ENCODE results near the gene CD52. TPM values are rescaled to one million over a fixed set of nuclear protein-coding genes. Genes with fewer than 3 reads are reported as not detected.

The CD52 gene
- total RNA-seq, 1 experiment from 2014 or later = 735 TPM

DNA sequence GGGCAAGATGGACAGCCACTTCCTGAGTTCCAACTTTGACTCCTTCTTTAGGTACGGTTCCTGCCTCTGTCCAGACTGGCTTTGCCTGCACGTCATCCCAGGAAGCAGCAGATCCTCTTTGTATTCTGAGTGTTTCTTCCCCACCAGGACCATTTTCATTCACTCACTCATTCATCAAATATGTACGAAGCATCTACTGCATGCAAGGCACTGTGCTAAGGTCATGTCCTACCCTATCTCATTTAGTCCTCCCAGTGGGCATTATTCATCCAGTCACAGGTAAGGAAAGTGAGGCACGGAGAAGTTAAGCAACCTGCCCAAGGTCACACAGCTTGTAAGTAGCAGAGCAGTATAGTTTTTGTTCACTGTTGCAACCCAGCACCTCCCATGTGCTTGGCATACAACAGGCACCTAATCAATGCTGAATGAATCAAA is 22.3 kb downstream of the CD52 start:
- Histone ChIP-seq H3K27ac (ENCODE audit: low read length) (no peak overlapping the region), H3K4me1 (ENCODE audit: low read length) (peaks cover 18% of the 10 kb centered on the region), H3K9ac (ENCODE audit: low read length) (no peak overlapping the region), H3K79me2 (ENCODE audit: low read length) (no peaks in the 10 kb centered on the region), H4K20me1 (ENCODE audit: insufficient read depth, low read depth, low read length) (no peaks in the 10 kb centered on the region), H3K4me3 (ENCODE audit: low read length) (no peak overlapping the region), H3K9me3 (ENCODE audit: low read length) (no peaks in the 10 kb centered on the region), H3K9me2 (replicated peaks; ENCODE audit: insufficient read depth, low read length) (no peaks in the 10 kb centered on the region), H2AFZ (ENCODE audit: low read length) (no peak overlapping the region), H3K27me3 (ENCODE audit: low read length) (no peaks in the 10 kb centered on the region), H3K4me2 (ENCODE audit: low read depth, low read length, poor library complexity, severe bottlenecking) (no peak overlapping the region), H3K36me3 (ENCODE audit: insufficient read depth, low read length) (no peaks in the 10 kb centered on the region)
- no peak for DNase-seq

DNA sequence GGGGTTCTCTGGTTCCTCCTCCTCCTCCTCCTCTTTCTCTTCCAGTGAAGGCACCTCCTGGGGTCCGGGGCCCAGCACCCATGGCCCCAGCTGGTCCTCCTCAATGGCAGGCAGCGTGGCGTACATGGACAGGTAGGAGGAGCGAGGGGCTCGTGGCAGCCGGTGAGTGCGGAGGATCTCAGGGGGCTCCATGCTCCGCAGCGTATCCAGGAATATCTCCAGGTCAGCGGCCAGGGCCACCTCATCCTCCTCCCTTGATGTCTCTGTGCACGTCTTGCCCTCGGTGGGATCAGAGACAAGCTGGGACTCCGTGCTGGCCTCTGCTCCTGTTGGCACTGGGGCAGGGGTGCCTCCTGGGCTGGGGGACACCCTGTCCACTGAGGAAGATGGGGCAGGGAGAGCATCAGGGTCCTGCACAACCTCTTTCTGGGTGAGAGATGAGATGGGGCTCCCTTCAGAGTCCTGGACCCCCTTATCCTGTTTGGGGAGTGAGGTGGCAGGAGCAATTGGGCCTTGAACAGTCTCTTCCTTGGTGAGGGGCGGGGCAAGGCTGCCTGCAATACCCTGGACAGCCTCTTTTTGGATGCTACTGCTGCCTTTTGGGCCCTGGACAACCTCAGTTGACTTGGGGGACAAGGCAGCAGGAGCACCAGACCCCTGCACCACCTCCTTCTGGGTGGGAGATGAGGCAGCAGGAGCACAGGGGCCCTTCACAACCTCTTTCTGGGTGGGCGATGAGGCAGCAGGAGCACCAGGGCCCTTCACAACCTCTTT is 26.6 kb downstream of the CD52 start:
- H3K9me2 ChIP-seq (replicated peaks; ENCODE audit: insufficient read depth, low read length) = no peaks in the 10 kb centered on the region
- no peaks in the 10 kb centered on the region for H3K9me3 ChIP-seq (ENCODE audit: low read length)
- H2AFZ ChIP-seq (ENCODE audit: low read length) = no peak overlapping the region

DNA sequence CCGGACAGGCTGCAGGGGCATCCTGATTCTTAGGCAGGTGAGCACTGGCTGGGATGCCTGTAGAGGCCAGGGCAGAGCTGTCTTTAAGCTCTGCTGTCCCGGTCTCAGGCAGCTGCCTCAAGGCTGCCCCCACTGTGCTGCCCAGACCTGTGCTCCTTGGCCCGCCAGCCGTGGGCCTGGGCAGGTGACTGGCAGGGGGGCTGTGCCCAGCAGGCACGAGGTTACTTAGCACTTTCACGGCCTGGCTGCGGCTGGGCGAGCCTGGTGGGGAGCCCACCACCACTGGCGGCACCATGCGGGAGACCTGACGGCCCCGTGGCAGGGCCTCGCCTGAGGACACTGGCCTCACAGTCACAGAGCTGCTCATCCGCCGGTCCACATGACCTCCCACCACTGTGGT is 28.0 kb downstream of the CD52 start:
- H3K9me2 ChIP-seq (replicated peaks; ENCODE audit: insufficient read depth, low read length) = no peaks in the 10 kb centered on the region
- no peak overlapping the region for H3K4me2 ChIP-seq (ENCODE audit: low read depth, low read length, poor library complexity, severe bottlenecking)
- H3K4me3 ChIP-seq (ENCODE audit: low read length) = no peak overlapping the region
- H3K27ac ChIP-seq (ENCODE audit: low read length) = no peak overlapping the region
- H3K79me2 ChIP-seq (ENCODE audit: low read length) = no peaks in the 10 kb centered on the region
- H3K9me3 ChIP-seq (ENCODE audit: low read length) = no peaks in the 10 kb centered on the region
- no peaks in the 10 kb centered on the region for H4K20me1 ChIP-seq (ENCODE audit: insufficient read depth, low read depth, low read length)
- H3K9ac ChIP-seq (ENCODE audit: low read length) = no peak overlapping the region
- no peak for DNase-seq
- H3K36me3 ChIP-seq (ENCODE audit: insufficient read depth, low read length) = no peaks in the 10 kb centered on the region
- H2AFZ ChIP-seq (ENCODE audit: low read length) = no peak overlapping the region
- H3K4me1 ChIP-seq (ENCODE audit: low read length) = no peaks in the 10 kb centered on the region
- no peaks in the 10 kb centered on the region for H3K27me3 ChIP-seq (ENCODE audit: low read length)

More for the DNA sequence above, 26.6 kb downstream of the CD52 start:
- no peaks in the 10 kb centered on the region for H4K20me1 ChIP-seq (ENCODE audit: insufficient read depth, low read depth, low read length)
- no peak overlapping the region for H3K4me2 ChIP-seq (ENCODE audit: low read depth, low read length, poor library complexity, severe bottlenecking)
- no peaks in the 10 kb centered on the region for H3K4me1 ChIP-seq (ENCODE audit: low read length)
- H3K9ac ChIP-seq (ENCODE audit: low read length) = no peak overlapping the region
- H3K4me3 ChIP-seq (ENCODE audit: low read length) = no peak overlapping the region
- no peaks in the 10 kb centered on the region for H3K36me3 ChIP-seq (ENCODE audit: insufficient read depth, low read length)
- H3K27ac ChIP-seq (ENCODE audit: low read length) = no peak overlapping the region
- no peaks in the 10 kb centered on the region for H3K79me2 ChIP-seq (ENCODE audit: low read length)
- H3K27me3 ChIP-seq (ENCODE audit: low read length) = no peaks in the 10 kb centered on the region
- no peak for DNase-seq

DNA sequence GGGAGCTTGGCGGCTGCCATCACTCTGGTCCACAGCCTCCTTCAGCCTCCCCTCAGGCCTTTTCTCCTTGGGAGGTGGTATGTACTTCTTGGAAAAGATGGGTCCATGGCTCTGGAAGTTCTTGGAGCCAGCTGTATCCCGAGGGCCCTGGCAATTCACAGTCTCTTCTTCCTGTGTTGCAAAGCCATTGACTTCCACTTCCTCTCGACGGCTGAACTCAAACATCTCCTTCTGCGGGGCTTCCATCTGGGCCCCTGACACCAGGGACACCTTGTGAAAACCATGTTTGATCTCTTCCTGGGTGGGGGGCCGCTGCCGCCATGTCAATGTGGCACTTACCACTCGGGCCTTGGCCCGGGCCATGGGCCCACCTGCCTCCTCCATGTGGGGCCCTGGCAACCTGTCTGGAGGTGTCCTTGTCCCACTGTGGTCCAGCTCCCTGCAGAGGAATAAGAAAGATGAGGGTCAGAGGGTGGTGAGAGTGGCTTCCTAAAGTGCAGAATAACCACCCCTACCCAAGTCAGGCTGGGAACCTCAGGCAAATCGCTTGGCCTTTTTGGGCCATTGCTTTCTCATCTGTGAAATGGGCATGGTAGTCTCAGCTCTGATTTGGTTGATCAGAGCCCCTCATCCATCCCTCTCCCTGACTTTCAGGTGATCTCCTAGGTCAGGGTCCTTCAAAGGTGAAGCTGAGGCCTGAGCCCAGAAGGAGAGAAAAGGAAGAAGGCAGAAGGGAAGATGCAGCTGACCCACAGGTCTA is 28.7 kb downstream of the CD52 start:
- no peaks in the 10 kb centered on the region for H3K27me3 ChIP-seq (ENCODE audit: low read length)

DNA sequence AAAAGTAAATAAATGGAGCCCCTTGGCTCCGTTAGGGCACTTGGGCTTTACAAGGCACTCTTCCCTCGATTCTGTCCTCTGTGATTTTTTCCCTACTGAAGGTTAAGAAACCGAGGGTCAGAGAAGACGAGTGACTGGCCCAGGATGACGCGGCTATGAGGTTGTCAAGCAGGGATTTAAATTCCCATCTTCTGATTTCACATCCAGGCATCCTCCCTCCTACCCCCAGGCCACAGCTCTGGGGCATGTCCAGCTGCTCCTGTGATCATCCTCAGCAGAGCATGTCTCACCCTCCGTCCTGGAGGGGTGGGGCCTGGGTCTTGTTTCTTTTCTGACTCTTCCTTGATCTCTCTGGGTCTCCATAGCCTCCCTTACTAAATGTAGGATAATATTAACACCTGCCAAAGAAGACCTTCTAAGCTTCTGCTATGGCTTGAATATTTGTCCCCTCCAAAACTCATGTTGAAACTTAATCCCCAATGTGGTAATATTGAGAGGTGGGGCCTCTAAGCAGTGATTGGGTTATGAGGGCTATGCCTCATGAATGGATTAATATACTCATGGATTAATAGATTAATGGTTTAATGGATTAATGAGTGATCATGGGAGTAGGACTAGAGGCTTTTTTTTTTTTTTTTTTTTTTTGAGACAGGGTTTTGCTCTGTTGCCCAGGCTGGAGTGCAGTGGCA is 31.6 kb downstream of the CD52 start:
- Histone ChIP-seq H3K4me1 (ENCODE audit: low read length) (no peaks in the 10 kb centered on the region), H3K36me3 (ENCODE audit: insufficient read depth, low read length) (no peaks in the 10 kb centered on the region), H4K20me1 (ENCODE audit: insufficient read depth, low read depth, low read length) (no peaks in the 10 kb centered on the region), H3K4me2 (ENCODE audit: low read depth, low read length, poor library complexity, severe bottlenecking) (no peak overlapping the region), H3K27me3 (ENCODE audit: low read length) (no peaks in the 10 kb centered on the region), H2AFZ (ENCODE audit: low read length) (no peak overlapping the region), H3K27ac (ENCODE audit: low read length) (no peak overlapping the region), H3K79me2 (ENCODE audit: low read length) (no peaks in the 10 kb centered on the region), H3K4me3 (ENCODE audit: low read length) (no peak overlapping the region), H3K9me2 (replicated peaks; ENCODE audit: insufficient read depth, low read length) (no peaks in the 10 kb centered on the region), H3K9me3 (ENCODE audit: low read length) (no peaks in the 10 kb centered on the region), H3K9ac (ENCODE audit: low read length) (no peak overlapping the region)
- DNase-seq = no peak

More for the DNA sequence above, 28.7 kb downstream of the CD52 start:
- Histone ChIP-seq H3K4me1 (ENCODE audit: low read length) (no peaks in the 10 kb centered on the region), H3K36me3 (ENCODE audit: insufficient read depth, low read length) (no peaks in the 10 kb centered on the region), H3K9me2 (replicated peaks; ENCODE audit: insufficient read depth, low read length) (no peaks in the 10 kb centered on the region), H3K79me2 (ENCODE audit: low read length) (no peaks in the 10 kb centered on the region), H3K4me3 (ENCODE audit: low read length) (no peak overlapping the region), H3K9ac (ENCODE audit: low read length) (no peak overlapping the region), H4K20me1 (ENCODE audit: insufficient read depth, low read depth, low read length) (no peaks in the 10 kb centered on the region), H3K9me3 (ENCODE audit: low read length) (no peaks in the 10 kb centered on the region), H3K4me2 (ENCODE audit: low read depth, low read length, poor library complexity, severe bottlenecking) (no peak overlapping the region), H3K27ac (ENCODE audit: low read length) (no peak overlapping the region), H2AFZ (ENCODE audit: low read length) (no peak overlapping the region)
- no peak for DNase-seq

DNA sequence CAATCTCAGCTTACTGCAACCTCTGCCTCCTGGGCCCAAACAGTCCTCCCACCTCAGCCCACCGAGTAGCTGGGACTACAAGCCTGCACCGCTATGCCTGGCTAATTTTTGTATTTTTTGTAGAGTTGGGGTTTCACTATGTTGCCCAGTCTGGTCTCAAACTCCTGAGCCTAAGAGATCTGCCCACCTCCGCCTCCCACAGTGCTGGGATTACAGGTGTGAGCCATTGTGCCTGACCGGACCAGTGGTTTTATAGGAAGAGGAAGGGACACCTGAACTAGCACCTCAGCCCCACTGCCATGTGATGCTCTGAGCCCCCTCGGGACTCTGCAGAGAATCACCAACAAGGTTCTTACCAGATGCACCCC is 32.1 kb downstream of the CD52 start:
- no peak overlapping the region for H3K4me2 ChIP-seq (ENCODE audit: low read depth, low read length, poor library complexity, severe bottlenecking)

DNA sequence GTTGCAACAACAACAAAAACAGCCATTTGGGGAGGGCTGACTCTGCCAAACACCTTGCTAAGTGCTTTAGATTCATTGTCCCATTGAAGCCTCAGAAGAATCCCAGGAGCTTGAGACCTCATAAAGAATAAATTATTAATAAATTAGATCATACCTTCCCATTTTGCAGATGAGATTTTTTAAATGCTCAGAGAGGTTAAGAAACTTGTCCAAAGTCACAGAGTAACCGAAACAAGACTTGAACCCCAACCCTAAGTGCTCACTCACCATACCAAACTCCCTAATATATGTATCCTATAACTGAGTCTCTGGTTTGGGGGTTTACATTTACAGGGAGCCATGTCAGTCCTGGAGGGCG is 32.6 kb downstream of the CD52 start:
- Histone ChIP-seq H3K4me3 (ENCODE audit: low read length) (no peak overlapping the region), H2AFZ (ENCODE audit: low read length) (no peak overlapping the region), H3K9me2 (replicated peaks; ENCODE audit: insufficient read depth, low read length) (no peaks in the 10 kb centered on the region), H3K27ac (ENCODE audit: low read length) (no peak overlapping the region), H3K4me1 (ENCODE audit: low read length) (no peaks in the 10 kb centered on the region), H3K9me3 (ENCODE audit: low read length) (no peaks in the 10 kb centered on the region), H4K20me1 (ENCODE audit: insufficient read depth, low read depth, low read length) (no peaks in the 10 kb centered on the region), H3K9ac (ENCODE audit: low read length) (no peak overlapping the region), H3K4me2 (ENCODE audit: low read depth, low read length, poor library complexity, severe bottlenecking) (no peak overlapping the region), H3K79me2 (ENCODE audit: low read length) (no peaks in the 10 kb centered on the region), H3K36me3 (ENCODE audit: insufficient read depth, low read length) (no peaks in the 10 kb centered on the region), H3K27me3 (ENCODE audit: low read length) (no peaks in the 10 kb centered on the region)
- DNase-seq = no peak

More for the DNA sequence above, 32.1 kb downstream of the CD52 start:
- H2AFZ ChIP-seq (ENCODE audit: low read length) = no peak overlapping the region
- DNase-seq = no peak
- H3K27ac ChIP-seq (ENCODE audit: low read length) = no peak overlapping the region
- no peaks in the 10 kb centered on the region for H3K9me3 ChIP-seq (ENCODE audit: low read length)
- H3K79me2 ChIP-seq (ENCODE audit: low read length) = no peaks in the 10 kb centered on the region
- no peak overlapping the region for H3K9ac ChIP-seq (ENCODE audit: low read length)
- no peaks in the 10 kb centered on the region for H3K9me2 ChIP-seq (replicated peaks; ENCODE audit: insufficient read depth, low read length)
- H3K27me3 ChIP-seq (ENCODE audit: low read length) = no peaks in the 10 kb centered on the region
- no peaks in the 10 kb centered on the region for H3K4me1 ChIP-seq (ENCODE audit: low read length)
- H3K36me3 ChIP-seq (ENCODE audit: insufficient read depth, low read length) = no peaks in the 10 kb centered on the region
- H3K4me3 ChIP-seq (ENCODE audit: low read length) = no peak overlapping the region
- no peaks in the 10 kb centered on the region for H4K20me1 ChIP-seq (ENCODE audit: insufficient read depth, low read depth, low read length)
